Epidermal melanocyte (primary cell): Measurements from ENCODE around the gene PACSIN1.

ENCODE experiments used
- DNase-seq: peaks from one replicate; pipeline ENCODE4 v3.0.0; 2011; ENCODE audit warnings: low spot score; ENCODE audit not compliant: insufficient read length

The PACSIN1 gene

GRCh38 chr6:34514593-34515472 is 49.0 kb downstream of the PACSIN1 start:
- no peak for DNase-seq

- no peak for DNase-seq
Observed at GRCh38 chr6:34515473-34516387, 49.9 kb downstream of the PACSIN1 start.

- no peak for DNase-seq
Observed at GRCh38 chr6:34516391-34517324, 50.8 kb downstream of the PACSIN1 start.

- DNase-seq: no peak
Observed at GRCh38 chr6:34517461-34517881, 51.6 kb downstream of the PACSIN1 start.

- DNase-seq: no peak
Observed at GRCh38 chr6:34517966-34518365, 52.1 kb downstream of the PACSIN1 start.

- DNase-seq: no peak
Observed at GRCh38 chr6:34518669-34519365, 52.9 kb downstream of the PACSIN1 start.

GRCh38 chr6:34519971-34520644 is 54.2 kb downstream of the PACSIN1 start:
- DNase-seq: no peak

GRCh38 chr6:34520645-34521462 is 55.0 kb downstream of the PACSIN1 start:
- DNase-seq: no peak

- DNase-seq: no peak
Observed at GRCh38 chr6:34521463-34522285, 55.8 kb downstream of the PACSIN1 start.

- DNase-seq: no peak
Observed at GRCh38 chr6:34522761-34523160, 56.9 kb downstream of the PACSIN1 start.

- no peak for DNase-seq
Observed at GRCh38 chr6:34523441-34524206, 57.7 kb downstream of the PACSIN1 start.

GRCh38 chr6:34524499-34524898 is 58.6 kb downstream of the PACSIN1 start:
- no peak for DNase-seq

- DNase-seq: no peak
Observed at GRCh38 chr6:34524971-34525370, 59.1 kb downstream of the PACSIN1 start.

GRCh38 chr6:34525431-34526175 is 59.7 kb downstream of the PACSIN1 start:
- DNase-seq: no peak

- DNase-seq: no peak
Observed at GRCh38 chr6:34526241-34526972, 60.5 kb downstream of the PACSIN1 start.
